K562 (cell line): ENCODE measurements around the gene ITGB3BP. TPM values are rescaled to one million over a fixed set of nuclear protein-coding genes. Genes with fewer than 3 reads are reported as not detected.

Experiments
- CBX8 ChIP-seq: fragments of 200-600 bp; sonication (generic); IDR thresholded peaks from 2 replicates; pipeline ENCODE4 v1.6.1; 2012; ENCODE audit warnings: borderline replicate concordance, mixed run types, low read depth, mild to moderate bottlenecking, moderate library complexity, mixed read lengths, low read length, control low read depth, inconsistent platforms; ENCODE audit not compliant: poor library complexity, severe bottlenecking; ENCODE audit errors: extremely low read depth
- PHB2 ChIP-seq: fragments of 450-650 bp; IDR thresholded peaks from 2 replicates; pipeline ENCODE4 v1.6.1; 2017; ENCODE audit warnings: low read depth
- PRDM10 ChIP-seq: fragments of 450-650 bp; IDR thresholded peaks from 2 replicates; pipeline ENCODE4 v1.6.1; 2018; ENCODE audit not compliant: partially characterized antibody
- RBM25 ChIP-seq: fragments of 200-400 bp; formaldehyde crosslinking; IDR thresholded peaks from 2 replicates; pipeline ENCODE4 v1.6.1; 2018; ENCODE audit warnings: low read length, low read depth, moderate library complexity; ENCODE audit not compliant: severe bottlenecking
- TEAD2 ChIP-seq: fragments of 450-650 bp; IDR thresholded peaks from 2 replicates; pipeline ENCODE4 v1.6.1; 2016; ENCODE audit warnings: missing genetic modification characterization, control low read depth, missing compliant biosample characterization
- TFAP4 ChIP-seq: sonication (generic); formaldehyde crosslinking; IDR thresholded peaks from 2 replicates; pipeline ENCODE4 v1.8.0; 2022; ENCODE audit warnings: missing genetic modification reagents, mild to moderate bottlenecking, moderate library complexity, borderline replicate concordance
- ZC3H11A ChIP-seq: IDR thresholded peaks from 2 replicates; pipeline ENCODE4 v1.6.1; 2012; ENCODE audit warnings: low read depth, low read length, improper control_type of control experiment
- ZEB2 ChIP-seq: fragments of 450-650 bp; IDR thresholded peaks from 2 replicates; pipeline ENCODE4 v1.6.1; 2016
- ZKSCAN1 ChIP-seq: fragments of 150-350 bp; IDR thresholded peaks from 2 replicates; pipeline ENCODE4 v1.6.1; 2016; ENCODE audit warnings: low read depth, low read length
- ZNF174 ChIP-seq: fragments of 250-450 bp; sonication (Bioruptor Pico); IDR thresholded peaks from 2 replicates; pipeline ENCODE4 v1.4.0; 2020; ENCODE audit warnings: mild to moderate bottlenecking
- ZNF696 ChIP-seq: fragments of 250-450 bp; sonication (Bioruptor Pico); conservative IDR thresholded peaks from 2 replicates; pipeline ENCODE4 v1.4.0; 2020; ENCODE audit warnings: mild to moderate bottlenecking, moderate library complexity
- polyA plus RNA-seq, 8 experiments: library from polyadenylated mRNA; depleted of rRNA in 4 of 8; stranded (reverse) in 5 of 8; unstranded in 3 of 8; fragments of >200 nt; fragmentation: Nextera tagmentation in 2 of 8; fragmentation: Illumina TruSeq in 1 of 8; extraction: Ambion mirVana in 2 of 8; extraction: Trizol in 1 of 8; gene quantifications; 2 replicates each; pipeline versions ENCODE4 v1.2.1 to v1.2.3, GENCODE V29; 2011 to 2014; ENCODE audit warnings: inconsistent platforms in 1 of 8, missing spikeins in 1 of 8
- total RNA-seq, 7 experiments: library from RNA; depleted of rRNA in 6 of 7; stranded (reverse); fragments of >200 nt in 6 of 7; fragmentation: Illumina TruSeq in 2 of 7; extraction: Trizol in 2 of 7; gene quantifications; 2 replicates each; pipeline versions ENCODE4 v1.2.1 to v1.2.3, GENCODE V29; 2011 to 2021; ENCODE audit warnings: low replicate concordance in 1 of 7
- TF ChIP-seq, protein P1 (sequence below), 2 experiments: fragments of 450-650 bp in 1 of 2; sonication (generic) in 1 of 2; formaldehyde crosslinking in 1 of 2; IDR thresholded peaks; 2 replicates each; pipeline versions ENCODE4 v1.7.1 to v1.9.0; 2016 to 2022; ENCODE audit warnings: inconsistent platforms in 1 of 2, mild to moderate bottlenecking in 1 of 2, missing genetic modification reagents in 1 of 2

The ITGB3BP gene
- total and polyA plus RNA-seq, 9 of the 15 experiments (the other 6 are each of a cell fraction or from before 2014, with no cell fraction given), result 62.8 to 151 (median 110) TPM

DNA sequence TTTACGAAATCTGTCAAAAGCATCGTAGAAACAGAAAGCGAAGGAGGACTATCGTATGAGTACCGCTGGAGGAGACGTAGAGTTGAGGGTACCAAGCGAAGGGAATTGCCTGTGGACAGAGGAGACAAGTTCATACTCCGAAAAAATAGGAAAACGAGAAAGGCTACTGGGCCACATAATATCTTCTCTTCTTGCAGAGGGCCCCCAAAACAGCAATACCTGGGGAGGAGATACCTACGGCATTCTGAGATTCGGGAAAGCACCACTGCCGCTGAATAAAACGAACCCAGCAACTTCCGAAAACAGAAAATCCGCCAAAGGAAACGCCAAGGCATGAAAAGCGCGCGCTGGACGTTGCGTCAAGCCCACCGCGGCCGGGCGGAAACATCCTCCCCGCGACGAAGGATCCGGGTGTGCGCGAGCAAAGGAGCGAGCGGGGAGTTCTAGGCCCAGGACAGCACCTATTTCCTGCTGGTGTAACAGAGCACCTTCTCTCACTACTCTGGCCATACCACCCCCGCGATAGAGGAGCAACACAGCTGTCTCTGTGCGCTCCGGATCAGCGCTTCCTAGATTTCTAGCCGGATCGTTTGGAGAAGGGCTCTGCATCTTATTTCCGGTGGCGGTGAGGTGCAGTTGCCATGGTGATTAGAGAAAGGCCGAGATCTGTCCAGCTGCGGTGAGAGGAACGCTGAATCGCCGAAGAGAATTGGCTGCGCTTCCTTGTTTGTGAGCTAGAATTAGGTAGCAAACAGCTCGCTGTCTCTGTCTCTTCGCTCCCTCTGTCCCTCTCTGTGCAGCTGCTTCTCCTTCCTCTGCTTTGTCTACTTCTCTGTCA is at the start of gene ITGB3BP, which contains the start of gene EFCAB7 (continued):
- TF ChIP-seq, protein P1, sequence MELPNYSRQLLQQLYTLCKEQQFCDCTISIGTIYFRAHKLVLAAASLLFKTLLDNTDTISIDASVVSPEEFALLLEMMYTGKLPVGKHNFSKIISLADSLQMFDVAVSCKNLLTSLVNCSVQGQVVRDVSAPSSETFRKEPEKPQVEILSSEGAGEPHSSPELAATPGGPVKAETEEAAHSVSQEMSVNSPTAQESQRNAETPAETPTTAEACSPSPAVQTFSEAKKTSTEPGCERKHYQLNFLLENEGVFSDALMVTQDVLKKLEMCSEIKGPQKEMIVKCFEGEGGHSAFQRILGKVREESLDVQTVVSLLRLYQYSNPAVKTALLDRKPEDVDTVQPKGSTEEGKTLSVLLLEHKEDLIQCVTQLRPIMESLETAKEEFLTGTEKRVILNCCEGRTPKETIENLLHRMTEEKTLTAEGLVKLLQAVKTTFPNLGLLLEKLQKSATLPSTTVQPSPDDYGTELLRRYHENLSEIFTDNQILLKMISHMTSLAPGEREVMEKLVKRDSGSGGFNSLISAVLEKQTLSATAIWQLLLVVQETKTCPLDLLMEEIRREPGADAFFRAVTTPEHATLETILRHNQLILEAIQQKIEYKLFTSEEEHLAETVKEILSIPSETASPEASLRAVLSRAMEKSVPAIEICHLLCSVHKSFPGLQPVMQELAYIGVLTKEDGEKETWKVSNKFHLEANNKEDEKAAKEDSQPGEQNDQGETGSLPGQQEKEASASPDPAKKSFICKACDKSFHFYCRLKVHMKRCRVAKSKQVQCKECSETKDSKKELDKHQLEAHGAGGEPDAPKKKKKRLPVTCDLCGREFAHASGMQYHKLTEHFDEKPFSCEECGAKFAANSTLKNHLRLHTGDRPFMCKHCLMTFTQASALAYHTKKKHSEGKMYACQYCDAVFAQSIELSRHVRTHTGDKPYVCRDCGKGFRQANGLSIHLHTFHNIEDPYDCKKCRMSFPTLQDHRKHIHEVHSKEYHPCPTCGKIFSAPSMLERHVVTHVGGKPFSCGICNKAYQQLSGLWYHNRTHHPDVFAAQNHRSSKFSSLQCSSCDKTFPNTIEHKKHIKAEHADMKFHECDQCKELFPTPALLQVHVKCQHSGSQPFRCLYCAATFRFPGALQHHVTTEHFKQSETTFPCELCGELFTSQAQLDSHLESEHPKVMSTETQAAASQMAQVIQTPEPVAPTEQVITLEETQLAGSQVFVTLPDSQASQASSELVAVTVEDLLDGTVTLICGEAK (IDR thresholded peaks at IDR 0.05), result peak; percentile 100
- TF ChIP-seq, protein P1 (CRISPR knock-in tag; IDR thresholded peaks at IDR 0.05), result no peak
- TF ChIP-seq RBM25, result peak; percentile 30
- no peak for TF ChIP-seq CBX8
- TF ChIP-seq PHB2, result no peak
- peak; percentile 48 for TF ChIP-seq PRDM10
- TF ChIP-seq ZKSCAN1, result no peak
- peak; percentile 97 for TF ChIP-seq TFAP4
- no peak for TF ChIP-seq ZNF174 (CRISPR knock-in tag)
- TF ChIP-seq ZEB2, result peak; percentile 100
- no peak for TF ChIP-seq ZC3H11A
- no peak for TF ChIP-seq ZNF696
- no peak for TF ChIP-seq TEAD2 (tag)
